Activated T-cell treated with anti-CD3 and anti-CD28 coated beads for 4 hours (primary cell): Measurements from ENCODE around the gene ERC2.

ENCODE experiments used
- DNase-seq: peaks from one replicate; pipeline ENCODE4 v3.0.0-alpha.2; 2020

ERC2 gene

DNA sequence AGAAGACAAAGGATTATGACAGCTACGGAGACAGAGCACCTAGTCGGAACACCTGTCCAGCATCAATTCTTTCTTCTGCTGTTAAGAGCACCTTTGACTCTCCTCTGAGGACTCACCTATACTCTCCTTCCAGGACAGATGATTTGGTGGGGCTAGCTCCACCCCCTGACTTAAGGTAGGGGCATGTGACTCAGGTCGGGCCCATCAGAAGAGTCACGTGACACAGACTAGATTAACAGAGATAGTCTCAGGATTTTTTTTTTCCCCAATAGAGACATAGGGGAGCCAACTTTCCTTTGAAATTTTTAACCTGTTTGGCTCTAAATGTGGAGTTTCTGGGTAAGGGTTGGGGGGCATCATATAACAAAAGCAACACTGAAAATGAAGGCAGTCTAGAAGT, 969.7 kb downstream of the ERC2 start:
- DNase-seq: no peak

- DNase-seq: no peak
Measured at GRCh38 chr3:55497250-55497649, 971.0 kb downstream of the ERC2 start.

GRCh38 chr3:55494976-55495375, 973.3 kb downstream of the ERC2 start:
- DNase-seq: no peak

DNA sequence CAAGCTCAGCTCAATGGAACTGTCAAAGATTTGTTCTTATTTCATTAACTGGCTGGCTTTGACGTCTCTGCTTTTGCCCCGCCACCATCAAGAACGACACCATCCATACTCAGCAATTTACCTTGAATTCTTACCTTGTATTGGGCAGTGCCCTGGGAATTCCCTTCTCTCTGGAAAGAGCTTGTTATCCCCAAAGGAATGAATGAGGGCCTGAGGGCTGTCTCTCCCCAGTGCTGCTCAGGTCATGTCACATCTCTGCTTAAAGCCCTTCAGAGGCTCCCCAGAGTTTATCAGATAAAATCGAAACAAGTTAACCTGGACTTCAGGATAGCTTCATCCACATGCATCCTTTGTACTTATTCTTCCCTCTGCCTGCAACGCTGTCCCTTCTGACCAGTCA, 975.3 kb downstream of the ERC2 start:
- no peak for DNase-seq

DNA sequence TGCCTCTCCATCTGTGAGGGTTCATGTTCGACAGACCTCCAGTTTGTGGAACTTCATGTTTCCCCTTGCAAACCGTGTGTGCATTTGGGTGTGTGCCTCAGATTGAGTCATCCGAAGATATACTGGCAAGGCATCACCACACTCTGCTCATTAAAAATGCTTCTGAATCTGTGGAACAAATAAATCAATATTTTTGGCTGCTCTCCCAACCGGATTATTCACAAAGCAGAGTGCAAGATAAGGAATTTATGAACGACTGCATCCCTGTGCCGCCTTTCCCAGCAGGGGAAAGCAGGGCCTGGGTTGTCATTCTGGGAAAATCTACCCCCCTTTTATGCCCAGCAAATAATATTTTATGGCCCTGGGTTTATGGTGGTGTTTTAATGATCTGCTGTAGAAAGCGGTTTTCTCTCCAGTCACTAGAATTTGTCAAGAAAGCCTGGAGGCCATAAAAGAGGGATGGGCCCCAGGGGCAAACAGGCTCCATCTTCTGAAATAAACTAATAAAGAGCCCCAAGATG, 976.9 kb downstream of the ERC2 start:
- no peak for DNase-seq

- no peak for DNase-seq
Measured at GRCh38 chr3:55490276-55490913, 977.9 kb downstream of the ERC2 start.

- DNase-seq: no peak
Measured at GRCh38 chr3:55489798-55490132, 978.5 kb downstream of the ERC2 start.

- no peak for DNase-seq
Measured at GRCh38 chr3:55488398-55489055, 979.7 kb downstream of the ERC2 start.

DNA sequence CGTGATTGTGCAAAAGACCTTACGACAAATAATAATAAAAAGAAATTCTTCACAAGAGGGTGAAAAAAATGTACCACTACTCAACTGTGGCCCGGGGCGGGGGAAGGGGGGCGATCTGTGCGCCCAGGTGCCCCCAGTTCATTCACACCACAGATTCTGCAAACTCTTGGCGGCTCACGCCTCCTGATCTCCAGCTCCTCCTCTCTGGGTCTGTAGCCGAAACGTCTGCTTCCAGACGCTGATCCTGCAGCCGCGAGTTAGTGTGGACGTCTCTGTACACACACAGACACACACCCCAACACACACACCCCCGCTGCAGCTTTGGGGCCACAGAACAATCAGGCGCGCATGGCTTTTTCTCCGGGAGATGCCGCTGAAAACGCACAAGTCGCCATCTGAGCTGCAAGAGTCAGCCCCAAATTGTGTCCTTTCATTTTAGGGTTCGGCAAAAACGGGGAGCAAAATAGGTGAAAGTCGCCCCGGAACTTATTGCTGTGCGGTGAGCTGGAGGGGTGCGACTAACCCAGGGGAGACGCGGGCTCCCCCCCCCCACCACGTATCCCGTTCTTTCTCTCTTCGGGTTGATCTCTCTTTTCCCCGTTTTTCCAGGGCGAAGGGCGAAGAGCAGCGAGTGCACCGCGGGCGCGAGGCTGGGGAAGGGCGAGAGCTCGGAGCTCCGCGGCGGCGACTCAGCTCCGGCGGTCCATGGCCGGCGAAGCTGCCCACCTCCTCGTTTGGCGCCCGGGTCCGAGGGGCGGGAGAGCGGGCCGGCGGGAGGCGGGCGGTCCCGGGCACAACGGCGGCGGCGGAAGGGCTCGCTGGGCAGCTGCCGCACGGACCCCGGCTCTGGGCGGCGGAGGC, 980.7 kb downstream of the ERC2 start:
- no peak for DNase-seq

DNA sequence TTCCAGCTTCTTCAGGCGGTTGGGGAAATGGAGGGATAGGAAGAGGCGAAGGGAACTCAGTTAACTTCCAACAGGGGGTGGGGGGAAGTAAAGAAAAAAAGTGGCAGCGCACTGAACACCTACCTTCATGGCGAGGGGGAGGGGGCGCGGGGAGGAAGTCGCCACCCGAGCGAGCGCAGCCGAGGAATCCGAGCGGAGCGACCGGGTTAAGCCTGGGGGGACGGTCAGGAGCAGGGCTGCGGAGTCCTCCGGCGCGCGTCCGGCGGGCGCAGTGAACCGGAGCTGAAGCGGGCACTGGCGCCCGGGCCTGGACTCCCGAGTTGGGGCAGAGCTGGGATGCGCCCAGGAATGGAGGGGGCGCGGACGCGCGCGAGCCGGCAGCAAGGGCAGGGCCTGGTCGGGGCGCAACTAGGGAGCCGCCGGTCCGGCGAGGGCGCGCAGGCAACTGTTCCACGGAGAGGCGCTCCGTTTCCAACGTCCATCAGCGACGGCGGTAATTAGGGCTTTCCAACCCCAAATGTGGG, 981.3 kb downstream of the ERC2 start, which contains the start of gene WNT5A:
WNT5A (minus strand) TSS at position 450 of the 524 bp plus-strand sequence; CDS start at position 129, 321 bp downstream.
- no peak for DNase-seq

- DNase-seq: no peak
Measured at GRCh38 chr3:55486101-55486856, 982.0 kb downstream of the ERC2 start.

GRCh38 chr3:55484801-55485791, 983.2 kb downstream of the ERC2 start:
- no peak for DNase-seq

DNA sequence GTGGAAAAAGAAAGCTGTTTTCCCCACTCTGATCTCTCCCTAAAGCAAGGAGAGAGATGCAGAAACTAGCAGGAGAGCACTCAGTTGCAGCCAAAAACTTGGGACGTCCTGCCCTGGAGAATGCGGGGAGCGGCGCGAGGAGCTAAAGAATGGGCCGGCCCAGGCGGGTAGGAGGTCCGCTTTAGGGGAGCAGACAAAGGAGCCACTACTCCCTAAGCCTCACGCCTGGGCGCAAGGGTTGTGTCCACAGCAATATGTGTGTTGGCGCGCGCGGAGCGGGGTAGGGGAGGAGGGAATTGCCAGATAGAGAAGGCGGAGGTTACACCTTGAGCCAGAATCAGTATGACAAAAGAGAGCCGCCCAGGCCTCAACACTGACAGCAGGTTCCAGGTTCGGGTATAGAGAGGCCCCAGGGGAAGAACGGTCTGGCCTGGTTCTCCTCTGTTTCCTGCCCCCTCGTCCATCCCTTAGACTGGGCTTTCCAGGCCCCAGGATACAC, 984.0 kb downstream of the ERC2 start:
- DNase-seq: no peak

GRCh38 chr3:55483196-55484095, 984.8 kb downstream of the ERC2 start:
- DNase-seq: no peak

- DNase-seq: no peak
Measured at GRCh38 chr3:55482496-55483195, 985.6 kb downstream of the ERC2 start.

GRCh38 chr3:55481744-55482495, 986.3 kb downstream of the ERC2 start:
- DNase-seq: no peak

- no peak for DNase-seq
Measured at GRCh38 chr3:55480911-55481743, 987.1 kb downstream of the ERC2 start.
